Activated T-helper 17 cell treated with anti-CD3 and anti-CD28 coated beads, Interleukin-2, amount 50 U/mL, for 72 hours (primary cell): ENCODE results near the gene SERPINE1. TPM values are rescaled to one million over a fixed set of nuclear protein-coding genes. Genes with fewer than 3 reads are reported as not detected.

Experiments used
- ATAC-seq: fragments of 150-1000 bp; cut with Tn5 transposase; replicated peaks from 2 replicates; pipeline ENCODE4 v1.10.0; 2021; ENCODE audit warnings: mild to moderate bottlenecking, moderate library complexity
- H3K27ac Mint-ChIP-seq: one replicate; pipeline ENCODE4 v1.8.0; 2022; ENCODE audit warnings: mixed read lengths
- H3K27me3 Mint-ChIP-seq: one replicate; pipeline ENCODE4 v1.8.0; 2022; ENCODE audit warnings: mixed read lengths
- H3K36me3 Mint-ChIP-seq: one replicate; pipeline ENCODE4 v1.8.0; 2022; ENCODE audit warnings: low read depth, mild to moderate bottlenecking, mixed read lengths
- H3K4me1 Mint-ChIP-seq: one replicate; pipeline ENCODE4 v1.8.0; 2022; ENCODE audit warnings: mixed read lengths
- H3K4me3 Mint-ChIP-seq: one replicate; pipeline ENCODE4 v1.8.0; 2022; ENCODE audit warnings: mild to moderate bottlenecking, mixed read lengths
- H3K9me3 Mint-ChIP-seq: one replicate; pipeline ENCODE4 v1.8.0; 2022; ENCODE audit warnings: mixed read lengths
- total RNA-seq, 2 donors: library from RNA; stranded (reverse); gene quantifications; one replicate each; pipeline ENCODE4 v1.2.3, GENCODE V29; 2022

SERPINE1 gene
- total RNA-seq, 2 donors from 2014 or later, result 0.30 to 4.5 TPM

GRCh38 chr7:101140746-101141382 is 14.0 kb downstream of the SERPINE1 start:
- Mint-ChIP-seq H3K36me3 (no peaks in the 10 kb centered on the region), H3K4me3 (no peak overlapping the region), H3K9me3 (no peaks in the 10 kb centered on the region), H3K4me1 (peaks cover 26% of the 10 kb centered on the region), H3K27me3 (peaks cover 7% of the 10 kb centered on the region), H3K27ac (no peak overlapping the region)
- ATAC-seq, result no peak

- peaks cover 8% of the 10 kb centered on the region for H3K27me3 Mint-ChIP-seq
- no peak overlapping the region for H3K27ac Mint-ChIP-seq
- no peak for ATAC-seq
- H3K9me3 Mint-ChIP-seq, result no peaks in the 10 kb centered on the region
- H3K4me1 Mint-ChIP-seq, result peaks cover 12% of the 10 kb centered on the region
- peaks cover 9% of the 10 kb centered on the region for H3K36me3 Mint-ChIP-seq
- H3K4me3 Mint-ChIP-seq, result no peak overlapping the region
These were observed 25.2 kb downstream of the SERPINE1 start for GRCh38 chr7:101151908-101152651.

- peak within 1 kb of the TSS; percentile 78 for H3K4me3 Mint-ChIP-seq
- peak within 1 kb of the TSS; percentile 88 for H3K27ac Mint-ChIP-seq
- peaks cover 30% of the 10 kb centered on the region for H3K36me3 Mint-ChIP-seq
- H3K9me3 Mint-ChIP-seq, result no peaks in the 10 kb centered on the region
- peak; percentile 93 for ATAC-seq
- peaks cover 7% of the 10 kb centered on the region for H3K27me3 Mint-ChIP-seq
- peaks cover 12% of the 10 kb centered on the region for H3K4me1 Mint-ChIP-seq
These were observed 27.2 kb downstream of the SERPINE1 start, which contains the start of gene AP1S1 for GRCh38 chr7:101153969-101154692. Gene AP1S1, plus strand, starts transcription at chr7:101154476. Its CDS starts 39 bp downstream, at chr7:101154515.

- Mint-ChIP-seq H3K4me1 (peaks cover 12% of the 10 kb centered on the region), H3K4me3 (peak overlapping the region; percentile 78), H3K9me3 (no peaks in the 10 kb centered on the region), H3K27me3 (peaks cover 2% of the 10 kb centered on the region), H3K36me3 (peaks cover 35% of the 10 kb centered on the region), H3K27ac (peak overlapping the region; percentile 59)
- peak; percentile 32 for ATAC-seq
These were observed 27.8 kb downstream of the SERPINE1 start for GRCh38 chr7:101154693-101155102.

DNA sequence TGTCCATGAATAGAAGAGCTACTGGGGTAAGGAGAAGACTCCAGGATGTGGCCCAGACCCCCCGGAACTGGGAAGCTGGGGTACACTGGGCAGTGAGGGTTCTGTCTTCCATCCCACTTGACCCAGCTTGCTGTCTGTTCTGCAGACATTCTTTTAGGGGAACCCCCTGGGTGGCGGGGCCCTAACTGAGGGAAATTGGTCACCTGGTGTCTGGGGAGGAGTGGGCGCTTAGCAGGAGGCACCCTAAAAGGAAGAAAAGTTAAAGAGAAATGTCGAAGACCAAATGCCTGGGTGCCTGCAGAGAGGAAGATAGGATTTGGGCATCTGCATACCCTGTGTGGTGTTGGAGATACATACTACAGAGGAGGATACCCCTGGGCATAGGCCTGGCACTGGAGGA is 28.4 kb downstream of the SERPINE1 start:
- Mint-ChIP-seq H3K36me3 (peaks cover 41% of the 10 kb centered on the region), H3K4me3 (peak overlapping the region; percentile 78), H3K4me1 (peaks cover 12% of the 10 kb centered on the region), H3K27me3 (no peaks in the 10 kb centered on the region), H3K9me3 (no peaks in the 10 kb centered on the region), H3K27ac (peak overlapping the region; percentile 59)
- ATAC-seq, result no peak

DNA sequence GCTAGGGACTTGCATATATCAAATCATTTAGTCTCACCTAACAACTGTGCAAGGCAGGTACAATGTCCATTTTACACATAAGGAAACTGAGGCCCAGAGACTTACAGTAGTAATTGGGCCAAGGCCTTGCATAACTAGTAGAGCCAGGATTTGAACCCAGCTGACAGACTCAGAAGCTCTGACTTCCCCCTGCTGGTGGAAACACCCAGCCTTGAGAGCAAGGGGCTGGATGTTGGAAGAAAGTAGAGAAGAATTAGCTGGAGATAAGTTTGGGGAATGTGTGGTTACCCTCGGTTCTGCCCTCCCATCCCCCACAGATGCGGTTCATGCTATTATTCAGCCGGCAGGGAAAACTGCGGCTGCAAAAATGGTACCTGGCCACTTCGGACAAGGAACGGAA is 29.4 kb downstream of the SERPINE1 start:
- H3K27me3 Mint-ChIP-seq, result peaks cover 2% of the 10 kb centered on the region
- H3K4me1 Mint-ChIP-seq, result peaks cover 12% of the 10 kb centered on the region
- no peaks in the 10 kb centered on the region for H3K9me3 Mint-ChIP-seq
- ATAC-seq, result no peak
- H3K4me3 Mint-ChIP-seq, result no peak overlapping the region
- H3K36me3 Mint-ChIP-seq, result peaks cover 51% of the 10 kb centered on the region
- no peak overlapping the region for H3K27ac Mint-ChIP-seq

DNA sequence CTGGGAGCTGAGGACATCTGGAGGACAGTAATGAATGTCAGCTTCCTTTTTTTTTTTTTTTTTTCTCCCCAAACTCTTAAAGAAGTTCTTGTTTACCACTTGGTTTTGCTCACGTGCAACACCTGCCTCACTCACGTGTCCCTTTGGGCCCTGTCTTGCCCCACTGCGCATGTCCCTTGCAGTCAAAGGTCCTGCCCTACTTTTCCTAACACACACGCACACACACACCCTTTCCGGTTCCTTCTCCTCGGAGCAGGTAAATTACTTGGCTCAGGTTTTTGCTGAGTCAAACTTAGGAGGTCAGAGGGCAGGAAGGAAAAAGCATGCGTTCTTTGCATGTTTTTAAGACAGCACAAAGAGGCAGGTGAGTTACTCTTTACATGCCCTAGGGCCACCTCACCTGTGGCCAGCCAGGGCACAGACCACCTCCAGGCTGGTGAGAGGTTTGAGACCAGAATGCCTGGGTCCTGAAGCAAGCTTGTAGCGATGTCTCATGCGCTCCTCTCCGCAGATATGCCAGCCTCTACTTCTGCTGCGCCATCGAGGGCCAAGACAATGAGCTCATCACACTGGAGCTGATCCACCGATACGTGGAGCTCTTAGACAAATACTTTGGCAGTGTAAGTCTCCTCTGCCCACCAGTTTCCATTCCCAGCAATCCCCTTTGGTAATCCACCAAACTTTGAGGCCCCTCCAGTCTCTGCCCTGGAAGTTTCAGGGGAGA is 30.1 kb downstream of the SERPINE1 start:
- H3K36me3 Mint-ChIP-seq, result peaks cover 56% of the 10 kb centered on the region

DNA sequence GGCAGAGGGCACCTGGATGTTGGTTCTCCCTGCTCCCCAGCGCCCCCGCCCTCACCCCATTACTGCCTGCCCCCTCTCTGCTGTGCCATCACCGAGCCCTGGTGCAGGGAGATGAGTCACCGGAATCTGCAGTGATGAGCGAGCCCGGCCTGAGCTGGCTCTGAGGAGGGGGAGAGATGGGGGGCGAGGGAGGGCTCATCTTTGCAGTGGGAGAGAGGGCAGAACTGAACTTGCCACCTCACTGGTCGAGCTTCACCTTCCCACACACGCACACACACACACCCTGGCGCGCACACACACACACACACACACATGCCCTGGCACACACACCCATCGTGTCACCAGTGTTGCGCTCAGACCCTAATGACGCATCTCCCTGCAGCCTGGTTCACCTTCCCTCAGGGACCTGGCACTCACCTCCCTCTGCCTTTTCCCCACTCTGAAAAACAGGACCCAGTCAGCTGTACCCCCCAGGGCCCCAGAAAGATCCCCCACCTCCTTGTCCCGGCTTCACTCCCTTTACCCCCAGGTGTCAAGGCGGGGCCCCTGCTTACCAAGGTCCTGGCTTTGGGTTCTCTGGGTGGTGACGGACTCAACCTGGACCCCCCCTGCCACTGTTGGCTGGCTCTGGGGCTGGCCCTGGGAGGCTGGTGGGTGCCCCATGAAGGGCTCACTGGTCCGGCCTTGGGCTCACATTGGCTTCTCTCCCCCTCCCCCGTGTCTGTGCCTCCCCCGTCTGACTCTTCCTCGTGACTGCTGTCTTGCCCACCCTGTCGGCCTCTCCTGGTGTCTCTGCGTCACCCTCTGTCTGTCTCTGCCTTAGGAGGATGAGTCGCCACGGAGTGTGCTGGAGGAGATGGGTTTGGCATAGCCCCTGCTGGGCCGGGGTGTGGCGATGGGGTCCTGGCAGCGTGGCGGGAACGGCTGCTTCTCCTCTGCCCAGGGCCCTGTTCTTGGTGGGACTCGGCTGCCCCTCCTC is 33.1 kb downstream of the SERPINE1 start:
- no peak overlapping the region for H3K27ac Mint-ChIP-seq
- ATAC-seq, result no peak
- H3K4me1 Mint-ChIP-seq, result peaks cover 7% of the 10 kb centered on the region
- no peak overlapping the region for H3K4me3 Mint-ChIP-seq
- no peaks in the 10 kb centered on the region for H3K9me3 Mint-ChIP-seq
- H3K27me3 Mint-ChIP-seq, result peaks cover 5% of the 10 kb centered on the region
- H3K36me3 Mint-ChIP-seq, result peaks cover 64% of the 10 kb centered on the region

More for the DNA sequence above, 30.1 kb downstream of the SERPINE1 start:
- no peak for ATAC-seq
- Mint-ChIP-seq H3K9me3 (no peaks in the 10 kb centered on the region), H3K27me3 (peaks cover 5% of the 10 kb centered on the region), H3K27ac (no peak overlapping the region), H3K4me3 (no peak overlapping the region), H3K4me1 (peaks cover 12% of the 10 kb centered on the region)

GRCh38 chr7:101160910-101161309 is 34.0 kb downstream of the SERPINE1 start:
- ATAC-seq, result no peak
- Mint-ChIP-seq H3K9me3 (no peaks in the 10 kb centered on the region), H3K4me3 (no peak overlapping the region)

GRCh38 chr7:101161692-101162471 is 35.0 kb downstream of the SERPINE1 start:
- Mint-ChIP-seq H3K9me3 (no peaks in the 10 kb centered on the region), H3K27ac (no peak overlapping the region), H3K27me3 (peaks cover 15% of the 10 kb centered on the region), H3K4me3 (peak overlapping the region; percentile 65), H3K36me3 (peaks cover 66% of the 10 kb centered on the region), H3K4me1 (peaks cover 11% of the 10 kb centered on the region)
- ATAC-seq, result no peak

More at GRCh38 chr7:101160910-101161309, 34.0 kb downstream of the SERPINE1 start:
- peaks cover 6% of the 10 kb centered on the region for H3K4me1 Mint-ChIP-seq
- peaks cover 73% of the 10 kb centered on the region for H3K36me3 Mint-ChIP-seq
- peaks cover 10% of the 10 kb centered on the region for H3K27me3 Mint-ChIP-seq
- H3K27ac Mint-ChIP-seq, result no peak overlapping the region

DNA sequence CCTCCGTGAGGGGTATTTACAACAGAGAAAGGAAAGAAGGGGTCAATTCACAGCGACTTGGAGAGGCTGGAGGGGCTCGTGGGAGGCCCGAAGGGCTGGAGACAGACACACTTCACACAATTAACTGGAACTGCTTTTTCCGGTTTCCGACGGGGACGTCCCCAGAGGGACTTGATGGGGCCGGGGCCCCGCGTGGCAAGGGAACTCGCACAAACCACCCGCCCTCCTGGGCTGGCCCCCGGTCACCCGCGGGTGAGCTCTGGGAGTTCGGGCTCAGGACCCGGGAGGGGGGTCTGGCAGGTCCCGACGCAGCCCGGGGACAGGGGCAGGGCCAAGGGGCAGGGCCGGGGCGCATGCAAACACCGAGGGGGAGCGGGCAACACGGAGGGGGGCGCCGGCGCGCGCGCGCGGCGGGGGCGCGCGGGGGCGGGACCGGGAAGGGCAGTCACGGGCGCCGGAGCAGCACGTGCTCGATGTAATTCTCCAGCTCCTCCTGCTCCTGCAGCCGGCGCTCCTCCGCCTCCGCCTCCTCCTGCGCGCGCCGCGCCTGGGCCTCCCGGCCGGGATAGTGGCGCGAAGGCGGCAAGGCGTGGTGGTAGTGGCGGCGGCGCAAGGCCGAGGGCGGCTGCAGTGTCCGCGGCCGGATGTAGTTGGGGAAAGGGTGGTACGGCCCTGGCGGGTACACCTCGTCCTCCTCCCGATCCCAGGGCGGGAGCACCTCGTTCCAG is 35.8 kb downstream of the SERPINE1 start:
- no peaks in the 10 kb centered on the region for H3K9me3 Mint-ChIP-seq
- peaks cover 57% of the 10 kb centered on the region for H3K36me3 Mint-ChIP-seq
- no peak overlapping the region for H3K27ac Mint-ChIP-seq
- peak overlapping the region; percentile 65 for H3K4me3 Mint-ChIP-seq
- peaks cover 18% of the 10 kb centered on the region for H3K4me1 Mint-ChIP-seq
- peaks cover 23% of the 10 kb centered on the region for H3K27me3 Mint-ChIP-seq
- ATAC-seq, result peak; percentile 4
